ENCODE results near the gene MACO1. TPM values are rescaled to one million over a fixed set of nuclear protein-coding genes. Genes with fewer than 3 reads are reported as not detected.

MACO1 gene
- polyA plus RNA-seq, 2 of the 4 experiments (the other 2 are of a cell fraction) = 6.3 to 7.5 TPM

DNA sequence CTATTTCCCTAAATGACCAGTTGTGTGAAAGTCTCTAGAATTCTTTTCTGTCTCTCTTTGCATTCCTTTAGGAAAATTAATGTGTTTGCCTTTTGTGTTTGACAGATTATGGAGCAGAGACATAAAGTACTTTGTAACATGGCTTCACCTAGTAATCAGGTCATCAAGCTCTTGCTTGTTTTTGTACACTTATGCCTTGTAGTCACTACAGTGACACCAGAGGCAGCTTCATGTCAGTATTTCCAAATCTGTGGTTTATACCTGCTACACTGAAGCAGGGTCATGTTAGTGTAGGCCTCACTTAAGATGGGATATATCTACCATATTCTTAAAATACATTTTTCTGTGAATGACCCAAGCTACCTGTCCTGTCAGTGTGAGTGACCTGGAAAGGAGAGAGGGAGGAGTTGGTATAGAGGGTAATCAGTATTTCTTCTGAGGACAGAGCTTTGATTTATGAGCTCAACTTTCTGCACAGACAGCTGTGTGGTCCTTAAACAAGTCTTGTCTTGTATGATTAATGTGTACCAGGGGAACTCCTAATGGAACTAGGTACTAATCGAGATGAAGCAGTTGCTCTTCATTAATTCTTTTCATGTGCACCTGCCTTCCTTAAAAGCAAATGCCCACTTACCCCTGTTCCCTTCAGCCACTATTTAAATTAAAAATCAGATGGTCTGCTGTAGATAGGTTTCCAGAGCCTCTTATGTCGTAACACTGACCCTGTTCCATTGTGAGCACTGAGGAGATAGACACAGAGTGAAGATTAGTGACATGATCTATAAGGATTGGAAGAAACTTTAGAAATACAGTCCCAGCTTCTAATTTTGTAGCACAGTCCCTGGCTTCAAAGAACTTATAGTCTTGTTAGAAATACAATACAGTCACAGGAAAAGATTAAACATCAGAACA is 45.7 kb downstream of the MACO1 start:
- CTCF ChIA-PET = interaction anchor here (0.5 to 1.5 kb wide), 5 partner anchors 15 to 45 kb away, joined by 3 to 4 read pairs (median 3); no protein-coding TSS in a partner anchor

DNA sequence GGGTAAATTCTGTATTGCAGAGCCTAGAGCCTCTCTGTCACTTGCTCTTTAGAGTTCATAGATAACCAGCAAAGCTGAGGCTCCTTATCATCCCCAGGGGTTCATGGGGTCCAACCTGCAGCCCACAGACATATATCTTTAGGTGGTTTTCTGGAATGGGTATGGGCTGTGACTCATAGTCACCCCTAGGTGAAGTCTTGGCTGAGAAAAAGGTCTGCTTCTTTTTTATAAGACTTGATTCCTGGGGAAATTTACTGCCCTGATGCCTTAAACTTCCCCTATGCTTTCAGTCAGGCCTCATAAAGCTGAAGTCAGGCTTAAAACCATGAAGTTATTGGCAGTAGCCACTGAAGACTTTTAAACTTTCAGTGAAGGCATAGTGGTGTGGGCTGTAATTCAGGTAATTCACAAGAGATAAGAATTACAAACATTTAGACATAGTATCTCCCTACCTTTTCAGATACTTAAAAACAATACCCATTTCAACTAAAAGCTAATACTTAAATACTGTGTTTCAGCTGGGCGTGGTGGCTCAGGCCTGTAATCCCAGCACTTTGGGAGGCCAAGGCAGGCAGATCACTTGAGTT is 46.8 kb downstream of the MACO1 start:
- DNase-seq (ENCODE audit: low read depth in 1 of 2, low spot score in 1 of 2) = no peak
- CTCF ChIA-PET = interaction anchor here (1.2 kb wide), 1 partner anchor 43 kb away, joined by 3 read pairs; no protein-coding TSS in a partner anchor
- no peak for ATAC-seq
- H3K4me3 ChIP-seq = no peak overlapping the region
- POLR2A ChIA-PET = no interaction called here
- H3K9me3 ChIP-seq = no peaks in the 10 kb centered on the region
- H3K4me2 ChIP-seq = no peak overlapping the region
- FAIRE-seq = no peak
- no peak for TF ChIP-seq TFCP2L1 (CRISPR knock-in tag; IDR thresholded peaks at IDR 0.05)
- H3K27ac ChIP-seq = no peak overlapping the region
- H3K4me1 ChIP-seq = no peaks in the 10 kb centered on the region
- WGBS (ENCODE audit: missing lambda C conversion rate) = 100% methylated on average over 1 of the region's 1 CpG

More for the DNA sequence above, 45.7 kb downstream of the MACO1 start:
- Histone ChIP-seq H3K4me1 (no peaks in the 10 kb centered on the region), H3K4me3 (no peak overlapping the region), H3K4me2 (no peak overlapping the region), H3K27ac (no peak overlapping the region), H3K9me3 (no peaks in the 10 kb centered on the region)
- no peak for ATAC-seq
- WGBS (ENCODE audit: missing lambda C conversion rate) = 89% methylated on average over 2 of the region's 2 CpGs
- TF ChIP-seq ZFP36 (IDR thresholded peaks at IDR 0.05; ENCODE audit: borderline replicate concordance, partially characterized antibody) (no peak), RARB (CRISPR knock-in tag; IDR thresholded peaks at IDR 0.05) (no peak), ESRRA (IDR thresholded peaks at IDR 0.05; ENCODE audit: borderline replicate concordance, low read length) (no peak)
- POLR2A ChIA-PET = no interaction called here
- no peak for DNase-seq (ENCODE audit: low read depth in 1 of 2, low spot score in 1 of 2)
- no peak for FAIRE-seq

GRCh38 chr1:25478633-25479032 is 47.9 kb downstream of the MACO1 start:
- ChIA-PET CTCF (interaction anchor here (0.5 to 0.8 kb wide), 3 partner anchors 38 to 317 kb away, joined by 3 read pairs; no protein-coding TSS in a partner anchor), POLR2A (no interaction called here)
- H3K9me3 ChIP-seq = no peaks in the 10 kb centered on the region
- TF ChIP-seq FOSL2 (IDR thresholded peaks at IDR 0.05) = no peak
- TF ChIP-seq FOSL2 (CRISPR knock-in tag; IDR thresholded peaks at IDR 0.05) = no peak
- TF ChIP-seq CTCF (IDR thresholded peaks at IDR 0.05) = no peak
- no peak for TF ChIP-seq CBX2 (IDR thresholded peaks at IDR 0.05; ENCODE audit: borderline replicate concordance, low read depth)
- no peak for TF ChIP-seq SREBF2 (IDR thresholded peaks at IDR 0.05)
- DNase-seq (ENCODE audit: low read depth in 1 of 2, low spot score in 1 of 2) = no peak
- no peak overlapping the region for H3K27ac ChIP-seq
- no peaks in the 10 kb centered on the region for H3K4me1 ChIP-seq
- no peak for FAIRE-seq
- no peak for ATAC-seq
- H3K4me2 ChIP-seq = no peak overlapping the region
- no peak overlapping the region for H3K4me3 ChIP-seq

DNA sequence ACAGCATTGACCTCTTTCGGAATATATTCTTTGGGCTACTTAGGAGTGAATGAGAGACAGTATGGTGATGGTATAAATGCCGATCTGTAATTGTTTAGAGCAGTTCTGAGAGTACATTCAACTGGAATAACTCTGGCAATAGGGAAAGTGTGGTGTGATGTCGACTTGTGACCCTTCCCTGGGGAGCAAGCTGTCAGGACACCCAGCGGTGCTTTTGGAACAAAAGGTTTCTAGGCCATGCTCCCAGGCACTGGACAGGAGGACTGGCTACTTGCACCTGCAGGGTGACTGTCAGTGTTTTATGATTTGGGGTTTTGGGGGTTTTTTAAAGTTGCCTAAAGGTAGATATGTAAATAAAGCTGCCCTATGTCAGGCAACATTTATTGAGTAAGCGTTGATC is 50.9 kb downstream of the MACO1 start:
- no peak for FAIRE-seq
- ATAC-seq = no peak
- no peaks in the 10 kb centered on the region for H3K4me1 ChIP-seq
- 95% methylated on average over 5 of the region's 5 CpGs for WGBS (ENCODE audit: missing lambda C conversion rate)
- no peak overlapping the region for H3K27ac ChIP-seq
- no peak overlapping the region for H3K4me3 ChIP-seq
- no peak overlapping the region for H3K4me2 ChIP-seq
- ChIA-PET CTCF (interaction anchor here (1.3 kb wide), 1 partner anchor 38 kb away, joined by 3 read pairs; no protein-coding TSS in a partner anchor), POLR2A (no interaction called here)
- no peaks in the 10 kb centered on the region for H3K9me3 ChIP-seq
- TF ChIP-seq NR3C1 (IDR thresholded peaks at IDR 0.05) (no peak), CHD4 (IDR thresholded peaks at IDR 0.05; ENCODE audit: borderline replicate concordance) (no peak), KDM1A (IDR thresholded peaks at IDR 0.05; ENCODE audit: low read depth) (no peak), POLR2A (IDR thresholded peaks at IDR 0.05; ENCODE audit: low read length) (no peak), RAD21 (conservative IDR thresholded peaks at IDR 0.05 in 1 of 2, IDR thresholded peaks at IDR 0.05 in 1 of 2) (no peak), CBX2 (IDR thresholded peaks at IDR 0.05; ENCODE audit: borderline replicate concordance, low read depth) (no peak), JUNB (IDR thresholded peaks at IDR 0.05) (no peak), RCOR1 (IDR thresholded peaks at IDR 0.05; ENCODE audit: low read depth, low read length) (no peak), ESRRA (IDR thresholded peaks at IDR 0.05; ENCODE audit: borderline replicate concordance, low read length) (no peak), EP300 (IDR thresholded peaks at IDR 0.05) (no peak), TFCP2L1 (CRISPR knock-in tag; IDR thresholded peaks at IDR 0.05) (no peak), ATOH8 (CRISPR knock-in tag; IDR thresholded peaks at IDR 0.05; ENCODE audit: low read depth) (no peak), E2F6 (IDR thresholded peaks at IDR 0.05; ENCODE audit: borderline replicate concordance, low read depth) (no peak), ELK1 (IDR thresholded peaks at IDR 0.05; ENCODE audit: low read depth, low read length) (no peak)
- TF ChIP-seq, protein P1, sequence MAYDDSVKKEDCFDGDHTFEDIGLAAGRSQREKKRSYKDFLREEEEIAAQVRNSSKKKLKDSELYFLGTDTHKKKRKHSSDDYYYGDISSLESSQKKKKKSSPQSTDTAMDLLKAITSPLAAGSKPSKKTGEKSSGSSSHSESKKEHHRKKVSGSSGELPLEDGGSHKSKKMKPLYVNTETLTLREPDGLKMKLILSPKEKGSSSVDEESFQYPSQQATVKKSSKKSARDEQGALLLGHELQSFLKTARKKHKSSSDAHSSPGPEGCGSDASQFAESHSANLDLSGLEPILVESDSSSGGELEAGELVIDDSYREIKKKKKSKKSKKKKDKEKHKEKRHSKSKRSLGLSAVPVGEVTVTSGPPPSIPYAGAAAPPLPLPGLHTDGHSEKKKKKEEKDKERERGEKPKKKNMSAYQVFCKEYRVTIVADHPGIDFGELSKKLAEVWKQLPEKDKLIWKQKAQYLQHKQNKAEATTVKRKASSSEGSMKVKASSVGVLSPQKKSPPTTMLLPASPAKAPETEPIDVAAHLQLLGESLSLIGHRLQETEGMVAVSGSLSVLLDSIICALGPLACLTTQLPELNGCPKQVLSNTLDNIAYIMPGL (CRISPR knock-in tag; IDR thresholded peaks at IDR 0.05; ENCODE audit: borderline replicate concordance) = no peak
- no peak for DNase-seq (ENCODE audit: low read depth in 1 of 2, low spot score in 1 of 2)

All from A549 (cell line).